ENCODE data around the gene KCNH8.

KCNH8 gene

DNA sequence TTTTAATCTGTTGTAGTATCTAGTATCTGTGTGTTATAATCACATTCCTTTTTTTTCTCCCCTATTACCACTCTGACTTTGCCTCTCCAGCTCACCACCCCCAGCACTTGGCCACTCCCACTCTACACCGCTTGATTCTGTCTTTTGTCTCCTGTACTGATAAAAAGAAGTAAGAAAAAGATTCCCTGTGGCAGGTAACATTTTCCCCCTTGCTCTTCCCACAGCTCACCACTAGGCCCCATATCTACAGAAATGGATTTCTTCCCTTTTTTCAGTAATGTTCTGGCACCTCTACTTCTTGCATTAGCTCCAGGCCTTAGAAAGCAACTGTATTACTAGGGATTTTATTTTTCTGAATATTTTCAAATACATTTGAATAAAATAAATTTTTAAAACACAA is 25.6 kb downstream of the KCNH8 start:
- TF ChIP-seq CTCF (IDR thresholded peaks at IDR 0.05; ENCODE audit: low read depth, low read length), result no peak
- H3K4me3 ChIP-seq (ENCODE audit: low read depth, low read length), result no peak overlapping the region

GRCh38 chr3:19183584-19183983 is 35.3 kb downstream of the KCNH8 start:
- H3K4me3 ChIP-seq (ENCODE audit: low read depth, low read length), result no peak overlapping the region
- no peak for TF ChIP-seq CTCF (IDR thresholded peaks at IDR 0.05; ENCODE audit: low read depth, low read length)

GRCh38 chr3:19190126-19190525 is 41.8 kb downstream of the KCNH8 start:
- TF ChIP-seq CTCF (IDR thresholded peaks at IDR 0.05; ENCODE audit: low read depth, low read length), result no peak
- H3K4me3 ChIP-seq (ENCODE audit: low read depth, low read length), result no peak overlapping the region

GRCh38 chr3:19190602-19191001 is 42.3 kb downstream of the KCNH8 start:
- no peak for TF ChIP-seq CTCF (IDR thresholded peaks at IDR 0.05; ENCODE audit: low read depth, low read length)
- no peak overlapping the region for H3K4me3 ChIP-seq (ENCODE audit: low read depth, low read length)

- no peak for TF ChIP-seq CTCF (IDR thresholded peaks at IDR 0.05; ENCODE audit: low read depth, low read length)
- H3K4me3 ChIP-seq (ENCODE audit: low read depth, low read length), result no peak overlapping the region
These were observed 50.8 kb downstream of the KCNH8 start for GRCh38 chr3:19199131-19199530.

DNA sequence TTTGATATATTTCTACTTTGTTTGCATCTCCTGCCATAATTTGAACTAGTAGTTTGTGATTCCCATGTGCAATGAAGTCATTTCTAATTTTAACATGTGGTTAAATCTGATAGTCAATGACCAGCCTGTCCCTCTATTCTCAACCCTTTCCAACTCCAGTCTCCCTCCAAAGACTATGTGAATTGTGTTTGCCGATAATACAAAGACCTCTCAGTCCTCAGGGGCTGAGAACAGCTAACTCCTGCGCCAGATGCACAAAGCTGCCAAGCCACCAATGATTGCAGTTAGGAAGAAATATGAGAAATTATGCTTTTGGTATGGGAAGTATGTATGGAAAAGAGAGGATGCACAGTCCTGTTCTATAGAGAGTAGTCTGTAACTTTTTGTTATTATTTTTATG is 54.0 kb downstream of the KCNH8 start:
- no peak overlapping the region for H3K4me3 ChIP-seq (ENCODE audit: low read depth, low read length)
- no peak for TF ChIP-seq CTCF (IDR thresholded peaks at IDR 0.05; ENCODE audit: low read depth, low read length)

- H3K4me3 ChIP-seq (ENCODE audit: low read depth, low read length), result no peak overlapping the region
- no peak for TF ChIP-seq CTCF (IDR thresholded peaks at IDR 0.05; ENCODE audit: low read depth, low read length)
These were observed 54.4 kb downstream of the KCNH8 start for GRCh38 chr3:19202754-19203153.
